Upper lobe of left lung (tissue), 4 donors: ENCODE data around the gene SEPHS1.
"Not testable (repeated sequence)": the region's sequence is repeated elsewhere in the genome, so short reads cannot be mapped to it uniquely, and the experiment has no call there.

Experiments used
- CTCF ChIP-seq, 6 experiments: fragments of 450-650 bp in 4 of 6; fragments of 200-600 bp in 2 of 6; sonication (generic) in 2 of 6; IDR thresholded peaks; one replicate each; pipeline ENCODE4 v1.5.1; 2016 to 2019; ENCODE audit warnings: antibody characterized with exemption in 6 of 6
- POLR2A ChIP-seq, 4 donors: fragments of 450-650 bp; IDR thresholded peaks; one replicate each; pipeline ENCODE4 v1.5.1; 2016 to 2017; ENCODE audit warnings: antibody characterized with exemption in 4 of 4, mild to moderate bottlenecking in 2 of 4
- POLR2AphosphoS5 ChIP-seq, 2 donors: sonication (generic); formaldehyde crosslinking; IDR thresholded peaks; one replicate each; pipeline ENCODE4 v1.5.1; 2017; ENCODE audit warnings: antibody characterized with exemption in 2 of 2

GRCh38 chr10:13276146-13276545 is 71.9 kb downstream of the SEPHS1 start:
- not testable (repeated sequence) for TF ChIP-seq POLR2A, POLR2AphosphoS5, CTCF (IDR thresholded peaks at IDR 0.05)
